ENCODE data around the gene DYNLT4. TPM values are rescaled to one million over a fixed set of nuclear protein-coding genes. Genes with fewer than 3 reads are reported as not detected.

DYNLT4 gene
- total and polyA plus RNA-seq, 10 donors: 0.15 to 2.1 (median 0.82) TPM; not detected in 3

DNA sequence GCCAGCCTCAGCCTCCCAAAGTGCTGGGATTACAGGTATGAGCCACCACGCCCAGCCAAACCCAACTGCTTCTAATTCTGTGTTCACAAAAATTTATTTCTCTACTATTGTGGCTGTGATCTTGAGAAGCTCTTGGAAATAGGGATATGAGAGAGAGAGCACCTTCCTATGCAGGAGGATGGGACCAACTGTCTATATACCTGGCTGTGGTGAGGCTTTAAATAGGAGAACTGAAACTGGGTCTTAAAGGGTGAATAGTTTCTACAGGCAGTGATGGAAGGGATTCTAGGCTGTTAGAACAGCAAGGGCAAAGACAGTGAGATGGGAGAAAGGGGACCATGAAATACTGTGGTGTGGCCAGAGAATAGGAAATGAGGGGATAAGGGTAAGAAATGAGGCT lies 44.2 kb upstream of the DYNLT4 start:
- Histone ChIP-seq H3K27ac (no peak overlapping the region), H3K4me1 (no peaks in the 10 kb centered on the region), H3K27me3 (replicated peaks in 1 of 7) (no peaks in the 10 kb centered on the region), H3K9me3 (no peaks in the 10 kb centered on the region), H3K36me3 (peaks cover 0 to 39% (median 5%) of the 10 kb centered on the region in 6 donors), H3K4me3 (no peak overlapping the region)
- 91 to 100% (median 96%) methylated on average over 1 of the region's 1 CpG for WGBS, 5 donors
- DNase-seq: no peak
- intact Hi-C loops (cut with DNase I; ENCODE audit: low total_unique reads): no loop called here
- TF ChIP-seq, protein P1, sequence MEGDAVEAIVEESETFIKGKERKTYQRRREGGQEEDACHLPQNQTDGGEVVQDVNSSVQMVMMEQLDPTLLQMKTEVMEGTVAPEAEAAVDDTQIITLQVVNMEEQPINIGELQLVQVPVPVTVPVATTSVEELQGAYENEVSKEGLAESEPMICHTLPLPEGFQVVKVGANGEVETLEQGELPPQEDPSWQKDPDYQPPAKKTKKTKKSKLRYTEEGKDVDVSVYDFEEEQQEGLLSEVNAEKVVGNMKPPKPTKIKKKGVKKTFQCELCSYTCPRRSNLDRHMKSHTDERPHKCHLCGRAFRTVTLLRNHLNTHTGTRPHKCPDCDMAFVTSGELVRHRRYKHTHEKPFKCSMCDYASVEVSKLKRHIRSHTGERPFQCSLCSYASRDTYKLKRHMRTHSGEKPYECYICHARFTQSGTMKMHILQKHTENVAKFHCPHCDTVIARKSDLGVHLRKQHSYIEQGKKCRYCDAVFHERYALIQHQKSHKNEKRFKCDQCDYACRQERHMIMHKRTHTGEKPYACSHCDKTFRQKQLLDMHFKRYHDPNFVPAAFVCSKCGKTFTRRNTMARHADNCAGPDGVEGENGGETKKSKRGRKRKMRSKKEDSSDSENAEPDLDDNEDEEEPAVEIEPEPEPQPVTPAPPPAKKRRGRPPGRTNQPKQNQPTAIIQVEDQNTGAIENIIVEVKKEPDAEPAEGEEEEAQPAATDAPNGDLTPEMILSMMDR (IDR thresholded peaks at IDR 0.05 in 8 of 11, conservative IDR thresholded peaks at IDR 0.05 in 3 of 11): no peak
- TF ChIP-seq POLR2A (IDR thresholded peaks at IDR 0.05) (no peak), POLR2AphosphoS5 (IDR thresholded peaks at IDR 0.05) (no peak)

- 70 to 90% (median 83%) methylated on average over 2 of the region's 2 CpGs for WGBS, 5 donors
- H3K4me1 ChIP-seq: no peaks in the 10 kb centered on the region
- DNase-seq: no peak
- H3K9me3 ChIP-seq: no peaks in the 10 kb centered on the region
- intact Hi-C loops (cut with DNase I; ENCODE audit: low total_unique reads): no loop called here
- no peak overlapping the region for H3K4me3 ChIP-seq
- H3K27me3 ChIP-seq (replicated peaks in 1 of 7): no peaks in the 10 kb centered on the region
- TF ChIP-seq POLR2A (IDR thresholded peaks at IDR 0.05) (no peak), POLR2AphosphoS5 (IDR thresholded peaks at IDR 0.05) (no peak)
- TF ChIP-seq, protein P1 (IDR thresholded peaks at IDR 0.05 in 8 of 11, conservative IDR thresholded peaks at IDR 0.05 in 3 of 11): no peak
- peaks cover 0 to 24% (median 2%) of the 10 kb centered on the region in 6 donors for H3K36me3 ChIP-seq
- H3K27ac ChIP-seq: no peak overlapping the region
Measured at GRCh38 chr1:44849575-44850132, 42.5 kb upstream of the DYNLT4 start.

- Histone ChIP-seq H3K36me3 (peaks cover 0 to 24% (median 2%) of the 10 kb centered on the region in 6 donors), H3K4me1 (peaks cover 0 to 2% (median under 1%) of the 10 kb centered on the region in 6 donors), H3K9me3 (no peaks in the 10 kb centered on the region), H3K4me3 (no peak overlapping the region), H3K27me3 (replicated peaks in 1 of 7) (peaks cover 0 to under 1% (median 0%) of the 10 kb centered on the region in 7 donors), H3K27ac (no peak overlapping the region)
- no peak for DNase-seq
- TF ChIP-seq, protein P1 (IDR thresholded peaks at IDR 0.05 in 8 of 11, conservative IDR thresholded peaks at IDR 0.05 in 3 of 11): no peak
- no peak for TF ChIP-seq POLR2A (IDR thresholded peaks at IDR 0.05)
- no peak for TF ChIP-seq POLR2AphosphoS5 (IDR thresholded peaks at IDR 0.05)
- 77 to 93% (median 84%) methylated on average over 7 of the region's 7 CpGs for WGBS, 5 donors
- intact Hi-C loops (cut with DNase I; ENCODE audit: low total_unique reads): no loop called here
Measured at GRCh38 chr1:44848456-44849181, 41.5 kb upstream of the DYNLT4 start.

GRCh38 chr1:44847845-44848244 lies 40.7 kb upstream of the DYNLT4 start:
- intact Hi-C loops (cut with DNase I; ENCODE audit: low total_unique reads): no loop called here
- H3K9me3 ChIP-seq: no peaks in the 10 kb centered on the region
- no peak for TF ChIP-seq POLR2AphosphoS5 (IDR thresholded peaks at IDR 0.05)
- TF ChIP-seq POLR2A (IDR thresholded peaks at IDR 0.05): no peak
- TF ChIP-seq, protein P1 (IDR thresholded peaks at IDR 0.05 in 8 of 11, conservative IDR thresholded peaks at IDR 0.05 in 3 of 11): no peak
- no peak for DNase-seq
- peaks cover 0 to 24% (median 2%) of the 10 kb centered on the region in 6 donors for H3K36me3 ChIP-seq
- peaks cover 0 to 9% (median 5%) of the 10 kb centered on the region in 7 donors for H3K27me3 ChIP-seq (replicated peaks in 1 of 7)
- no peak overlapping the region for H3K27ac ChIP-seq
- 44 to 74% (median 58%) methylated on average over 1 of the region's 1 CpG for WGBS, 5 donors
- H3K4me1 ChIP-seq: peaks cover 2 to 10% (median 7%) of the 10 kb centered on the region in 6 donors
- H3K4me3 ChIP-seq: no peak overlapping the region

All from spleen (tissue), 11 donors.